HG03378 (cell line): ENCODE results near the gene DBR1.
A peak's percentile ranks its signal among the peaks of the same experiment; 100 is the strongest.

ENCODE experiments used
- ATAC-seq: cut with Tn5 transposase; IDR thresholded peaks from one replicate; pipeline ENCODE4 v1.9.1; 2021; ENCODE audit warnings: mild to moderate bottlenecking, moderate library complexity; ENCODE audit not compliant: unreplicated experiment

DBR1 gene

GRCh38 chr3:138124706-138125355 is 49.9 kb downstream of the DBR1 start:
- no peak for ATAC-seq

GRCh38 chr3:138124188-138124587 is 50.5 kb downstream of the DBR1 start:
- no peak for ATAC-seq

- no peak for ATAC-seq
Observed at GRCh38 chr3:138119423-138119766, 55.3 kb downstream of the DBR1 start.

- peak; percentile 80 for ATAC-seq
Observed at GRCh38 chr3:138118612-138119422, 55.9 kb downstream of the DBR1 start.

- peak; percentile 58 for ATAC-seq
Observed at GRCh38 chr3:138114988-138115971, 59.4 kb downstream of the DBR1 start, which contains the start of gene DZIP1L. Gene DZIP1L, minus strand, starts transcription at chr3:138115608. Its CDS starts 11,637 bp downstream, at chr3:138103971.

- no peak for ATAC-seq
Observed at GRCh38 chr3:138114431-138114918, 60.2 kb downstream of the DBR1 start.

GRCh38 chr3:138113326-138113725 is 61.4 kb downstream of the DBR1 start:
- no peak for ATAC-seq

- no peak for ATAC-seq
Observed at GRCh38 chr3:138112362-138112761, 62.4 kb downstream of the DBR1 start.
